Measurements from ENCODE around the gene MAP4K4. TPM values are rescaled to one million over a fixed set of nuclear protein-coding genes. Genes with fewer than 3 reads are reported as not detected.

The MAP4K4 gene
- total RNA-seq, 1 experiment from 2014 or later = 132 TPM

DNA sequence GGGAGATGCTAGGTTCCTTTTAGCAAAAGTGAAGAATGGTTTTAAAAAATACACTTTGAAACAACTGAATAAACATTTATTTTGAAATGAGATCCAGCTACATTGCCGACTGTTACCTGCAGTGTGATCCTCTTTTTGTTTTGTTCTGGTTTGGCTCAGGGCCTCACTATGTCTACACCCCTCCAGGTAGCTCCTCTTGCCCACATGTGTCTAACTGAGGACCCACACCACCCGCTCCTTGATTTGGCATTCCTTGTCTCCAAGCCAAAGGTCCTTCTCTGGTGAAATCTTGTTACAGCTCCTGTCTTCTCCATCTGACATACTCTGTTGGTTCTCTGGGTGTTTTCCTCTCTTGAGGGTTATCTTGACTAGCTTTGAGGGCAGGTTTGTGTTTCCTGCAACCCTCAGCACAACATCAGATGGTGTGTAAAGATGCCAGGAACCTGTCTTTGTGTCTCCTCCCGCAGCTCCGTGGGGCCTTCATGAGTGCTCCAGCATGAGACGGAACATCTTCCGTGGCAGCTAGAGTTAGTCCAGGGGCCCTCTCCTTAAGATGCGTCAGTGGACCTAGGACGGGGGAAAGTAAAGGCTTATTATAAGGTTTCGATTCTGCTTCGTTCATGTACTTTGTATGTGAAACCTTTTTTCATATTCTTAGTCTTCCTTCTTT, 32.1 kb downstream of the MAP4K4 start:
- Histone ChIP-seq H3K4me1 (ENCODE audit: insufficient read depth, low read length) (peaks cover 14% of the 10 kb centered on the region), H3T11ph (ENCODE audit: low read length) (no peak overlapping the region), H4K8ac (replicated peaks; ENCODE audit: insufficient read length, low read depth, low read length) (no peak overlapping the region), H2BK20ac (ENCODE audit: low read depth, low read length, poor library complexity, severe bottlenecking) (no peak overlapping the region), H4K91ac (ENCODE audit: insufficient read length, low read depth, low read length) (no peak overlapping the region), H3K56ac (ENCODE audit: insufficient read length, low read depth, low read length) (no peak overlapping the region), H3K79me2 (ENCODE audit: insufficient read depth, low read length) (peaks cover 46% of the 10 kb centered on the region; the same call in 1 of the 2 replicates), H3K27ac (ENCODE audit: insufficient read length, low read depth, low read length) (no peak overlapping the region), H2BK5ac (ENCODE audit: insufficient read length, low read length) (no peak overlapping the region), H3K9ac (ENCODE audit: extremely low read depth, insufficient read length, low read length) (no peak overlapping the region), H3K27me3 (ENCODE audit: insufficient read depth, low read length) (no peaks in the 10 kb centered on the region), H2AK5ac (ENCODE audit: insufficient read length, low read length) (no peak overlapping the region), H3K9me3 (ENCODE audit: control insufficient read depth, low read depth, low read length) (no peaks in the 10 kb centered on the region), H3K18ac (ENCODE audit: insufficient read length, low read depth, low read length) (no peak overlapping the region), H2BK12ac (ENCODE audit: insufficient read length, low read depth, low read length) (no peak overlapping the region), H2AFZ (ENCODE audit: low read length) (no peak overlapping the region), H3K79me1 (ENCODE audit: insufficient read depth, low read depth, low read length, poor library complexity, severe bottlenecking) (peaks cover 17% of the 10 kb centered on the region), H4K5ac (ENCODE audit: insufficient read length, low read depth, low read length) (no peak overlapping the region), H3K23ac (ENCODE audit: insufficient read length, low read depth, low read length) (no peak overlapping the region), H2BK15ac (ENCODE audit: low read depth, low read length) (no peak overlapping the region), H3K23me2 (ENCODE audit: insufficient read length, low read depth, low read length, poor library complexity, severe bottlenecking) (no peaks in the 10 kb centered on the region), H3K14ac (ENCODE audit: insufficient read depth, low read length) (no peak overlapping the region), H3K4me2 (ENCODE audit: insufficient read depth, insufficient read length, low read length) (no peak overlapping the region), H2BK120ac (ENCODE audit: low read depth, low read length, poor library complexity, severe bottlenecking) (no peak overlapping the region), H3K4ac (ENCODE audit: low read depth, low read length) (no peak overlapping the region), H4K20me1 (ENCODE audit: control insufficient read depth, insufficient read depth, insufficient read length) (no peaks in the 10 kb centered on the region)
- Mint-ChIP-seq H3K9me3 (no peaks in the 10 kb centered on the region), H3K4me1 (peaks cover 41 to 50% of the 10 kb centered on the region in 2 experiments), H3K27ac (no peak overlapping the region), H3K4me3 (no peak overlapping the region), H3K36me3 (ENCODE audit: insufficient read depth in 1 of 3, low read depth in 3 of 3) (no peaks in the 10 kb centered on the region; a peak in 2 of 7 replicates), H3K27me3 (ENCODE audit: low read depth) (no peaks in the 10 kb centered on the region)
- no CpG with 5 or more reads among the region's 10 CpGs for WGBS (ENCODE audit: extremely low coverage, insufficient read length, low lambda C conversion rate)
- TF ChIP-seq, protein P1, sequence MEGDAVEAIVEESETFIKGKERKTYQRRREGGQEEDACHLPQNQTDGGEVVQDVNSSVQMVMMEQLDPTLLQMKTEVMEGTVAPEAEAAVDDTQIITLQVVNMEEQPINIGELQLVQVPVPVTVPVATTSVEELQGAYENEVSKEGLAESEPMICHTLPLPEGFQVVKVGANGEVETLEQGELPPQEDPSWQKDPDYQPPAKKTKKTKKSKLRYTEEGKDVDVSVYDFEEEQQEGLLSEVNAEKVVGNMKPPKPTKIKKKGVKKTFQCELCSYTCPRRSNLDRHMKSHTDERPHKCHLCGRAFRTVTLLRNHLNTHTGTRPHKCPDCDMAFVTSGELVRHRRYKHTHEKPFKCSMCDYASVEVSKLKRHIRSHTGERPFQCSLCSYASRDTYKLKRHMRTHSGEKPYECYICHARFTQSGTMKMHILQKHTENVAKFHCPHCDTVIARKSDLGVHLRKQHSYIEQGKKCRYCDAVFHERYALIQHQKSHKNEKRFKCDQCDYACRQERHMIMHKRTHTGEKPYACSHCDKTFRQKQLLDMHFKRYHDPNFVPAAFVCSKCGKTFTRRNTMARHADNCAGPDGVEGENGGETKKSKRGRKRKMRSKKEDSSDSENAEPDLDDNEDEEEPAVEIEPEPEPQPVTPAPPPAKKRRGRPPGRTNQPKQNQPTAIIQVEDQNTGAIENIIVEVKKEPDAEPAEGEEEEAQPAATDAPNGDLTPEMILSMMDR (conservative IDR thresholded peaks at IDR 0.05) = no peak
- no peak for DNase-seq

All from H9 (cell line).